B cell (primary cell): Measurements from ENCODE around the gene MYO10. TPM values are rescaled to one million over a fixed set of nuclear protein-coding genes. Genes with fewer than 3 reads are reported as not detected.

Experiments
- ATAC-seq: fragments of 200-7000 bp; cut with Tn5 transposase; one replicate; pipeline ENCODE4 v1.10.0; 2021; ENCODE audit warnings: low read depth, mild to moderate bottlenecking, moderate number of reproducible peaks, moderate library complexity
- CTCF ChIA-PET: fragments of 350-600 bp; sonication (Branson Sonifier 250); formaldehyde crosslinking; loops from one replicate; lab custom pipeline; 2021; ENCODE audit warnings: antibody characterized with exemption, inconsistent platforms; lab: Charles Lee
- POLR2A ChIA-PET: fragments of 350-600 bp; sonication (Branson Sonifier 250); formaldehyde crosslinking; loops from one replicate; lab custom pipeline; 2021; ENCODE audit warnings: antibody characterized with exemption; lab: Charles Lee
- DNase-seq: peaks from one replicate; pipeline ENCODE4 v3.0.0; 2013
- H2AFZ ChIP-seq: 2 replicates; pipeline ENCODE4 v1.6.1; 2012; ENCODE audit warnings: mild to moderate bottlenecking, low read depth, low read length; ENCODE audit not compliant: insufficient read depth, poor library complexity, severe bottlenecking
- H3K27ac ChIP-seq, 2 donors: 1 replicate in 1 of 2; 2 replicates in 1 of 2; pipeline ENCODE4 v1.5.1; 2012 to 2013; ENCODE audit warnings: low read length in 2 of 2, mild to moderate bottlenecking in 2 of 2, moderate library complexity in 1 of 2
- H3K27me3 ChIP-seq, 4 experiments: fragments of 200-600 bp in 1 of 4; sonication (generic) in 1 of 4; replicated peaks in 1 of 4; 1 replicate in 2 of 4; 2 replicates in 2 of 4; pipeline versions ENCODE4 v1.6.1 to v1.7.0; 2013 to 2016; ENCODE audit warnings: low read length in 3 of 4, mild to moderate bottlenecking in 2 of 4, mixed read lengths in 1 of 4, moderate library complexity in 1 of 4; ENCODE audit not compliant: insufficient read depth in 4 of 4, control insufficient read depth in 3 of 4; ENCODE audit errors: control extremely low read depth in 1 of 4
- H3K36me3 ChIP-seq, 2 experiments: replicated peaks in 1 of 2; 1 replicate in 1 of 2; 2 replicates in 1 of 2; pipeline versions ENCODE4 v1.6.1 to v1.7.1; 2013; ENCODE audit warnings: low read length in 1 of 2; ENCODE audit not compliant: insufficient read depth in 2 of 2, control insufficient read depth in 1 of 2; ENCODE audit errors: control extremely low read depth in 1 of 2, extremely low read depth in 1 of 2
- H3K4me1 ChIP-seq, 2 donors: fragments of 200-600 bp in 1 of 2; sonication (generic) in 1 of 2; 1 replicate in 1 of 2; 2 replicates in 1 of 2; pipeline versions ENCODE4 v1.5.1 to v1.6.1; 2013 to 2017; ENCODE audit warnings: low read length in 2 of 2; ENCODE audit not compliant: control insufficient read depth in 2 of 2, insufficient read depth in 2 of 2
- H3K4me2 ChIP-seq: replicated peaks from 2 replicates; pipeline ENCODE3; 2012; ENCODE audit warnings: mild to moderate bottlenecking, low read depth, low read length; ENCODE audit not compliant: poor library complexity, severe bottlenecking
- H3K4me3 ChIP-seq, 5 experiments: fragments of 200-600 bp in 1 of 5; sonication (generic) in 1 of 5; 1 replicate in 3 of 5; 2 replicates in 2 of 5; pipeline versions ENCODE4 v1.5.1 to v1.7.0; 2011 to 2016; ENCODE audit warnings: low read length in 4 of 5, mild to moderate bottlenecking in 4 of 5, low read depth in 2 of 5, control low read depth in 1 of 5, moderate library complexity in 1 of 5; ENCODE audit not compliant: insufficient read depth in 1 of 5; ENCODE audit errors: control extremely low read depth in 1 of 5, extremely low read depth in 1 of 5
- H3K79me2 ChIP-seq: fragments of 200-600 bp; sonication (generic); one replicate; pipeline ENCODE4 v1.6.0; 2016; ENCODE audit warnings: low read length; ENCODE audit not compliant: control insufficient read depth, insufficient read depth
- H3K9ac ChIP-seq: fragments of 200-600 bp; sonication (generic); 2 replicates; pipeline ENCODE4 v1.6.1; 2017; ENCODE audit warnings: mild to moderate bottlenecking, low read length, moderate library complexity
- H3K9me3 ChIP-seq, 3 donors: one replicate each; pipeline versions ENCODE4 v1.6.1 to v1.7.1; 2013; ENCODE audit warnings: low read length in 2 of 3; ENCODE audit not compliant: control insufficient read depth in 2 of 3, insufficient read depth in 1 of 3; ENCODE audit errors: control extremely low read depth in 1 of 3
- H4K20me1 ChIP-seq: 2 replicates; pipeline ENCODE4 v1.6.0; 2012; ENCODE audit warnings: mild to moderate bottlenecking, low read length; ENCODE audit not compliant: insufficient read depth, control insufficient read depth, poor library complexity, severe bottlenecking
- H3K27ac Mint-ChIP-seq: one replicate; pipeline ENCODE4 v1.8.0; 2021; ENCODE audit warnings: mixed read lengths
- H3K27me3 Mint-ChIP-seq: one replicate; pipeline ENCODE4 v1.8.0; 2021; ENCODE audit warnings: mixed read lengths
- H3K4me1 Mint-ChIP-seq: one replicate; pipeline ENCODE4 v1.8.0; 2021; ENCODE audit warnings: mixed read lengths
- H3K4me3 Mint-ChIP-seq: one replicate; pipeline ENCODE4 v1.8.0; 2021; ENCODE audit warnings: mixed read lengths
- H3K9me3 Mint-ChIP-seq: one replicate; pipeline ENCODE4 v1.8.0; 2022; ENCODE audit warnings: mixed read lengths; ENCODE audit not compliant: insufficient read depth
- EZH2 ChIP-seq: IDR thresholded peaks from 2 replicates; pipeline ENCODE4 v1.6.1; 2012; ENCODE audit warnings: borderline replicate concordance, low read depth, mild to moderate bottlenecking, moderate library complexity, low read length; ENCODE audit not compliant: insufficient read depth, poor library complexity, severe bottlenecking
- WGBS: methylation state at CpG from one replicate; pipeline ENCODE4 v1.1.5; 2013; ENCODE audit warnings: missing lambda C conversion rate; ENCODE audit not compliant: insufficient coverage; 5-methylcytosine and 5-hydroxymethylcytosine counted together
- intact Hi-C: fragments of 100-400 bp; cut with micrococcal nuclease; formaldehyde crosslinking; loops from one replicate; pipeline ENCODE4 v1.10.0; 2022
- polyA plus RNA-seq: library from polyadenylated mRNA; depleted of rRNA; stranded (reverse); fragments of >200 nt; gene quantifications from 2 replicates; pipeline ENCODE4 v1.2.3, GENCODE V29; 2012
- total RNA-seq, 2 donors: library from RNA; stranded (reverse); fragments of 120-200 nt in 1 of 2; gene quantifications; 1 replicate in 1 of 2; 2 replicates in 1 of 2; pipeline versions ENCODE4 v1.2.3 to v1.2.4, GENCODE V29; 2013 to 2022
- TF ChIP-seq, protein P1 (sequence below): fragments of 200-600 bp; IDR thresholded peaks from one replicate; pipeline ENCODE4 v1.8.0; 2022; ENCODE audit warnings: antibody characterized with exemption, mild to moderate bottlenecking

The MYO10 gene
- total and polyA plus RNA-seq, 2 donors (not counting 1 experiment from before 2014, with no cell fraction given): 0.10 TPM; not detected in 1

DNA sequence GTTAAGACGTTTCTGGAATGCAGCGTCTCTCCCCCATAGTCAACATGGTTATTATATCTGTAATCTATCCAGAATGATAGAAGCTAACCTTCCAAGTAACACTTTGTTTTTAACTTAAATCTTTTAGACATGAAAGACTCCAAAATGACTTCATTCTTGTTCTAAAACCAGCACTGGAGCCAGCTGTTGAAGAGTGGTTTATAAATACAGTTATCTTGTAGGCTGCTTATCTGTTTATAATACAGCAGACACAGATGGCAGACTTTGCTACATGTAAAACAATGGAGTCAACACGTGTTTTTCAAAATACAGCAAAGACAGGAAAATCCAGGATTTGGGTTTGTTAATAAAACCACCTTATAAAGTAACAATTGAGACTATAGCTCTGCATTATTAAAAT is 270.5 kb downstream of the MYO10 start:
- Histone ChIP-seq H3K9me3 (no peaks in the 10 kb centered on the region), H3K4me2 (no peak overlapping the region), H3K27me3 (no peaks in the 10 kb centered on the region), H3K36me3 (no peaks in the 10 kb centered on the region), H3K4me3 (no peak overlapping the region), H3K27ac (no peak overlapping the region), H3K4me1 (no peaks in the 10 kb centered on the region), H2AFZ (no peak overlapping the region), H4K20me1 (no peaks in the 10 kb centered on the region), H3K9ac (no peak overlapping the region), H3K79me2 (no peaks in the 10 kb centered on the region)
- ATAC-seq (no peak), DNase-seq (no peak)
- Mint-ChIP-seq H3K4me1 (no peaks in the 10 kb centered on the region), H3K27ac (no peak overlapping the region), H3K9me3 (no peaks in the 10 kb centered on the region), H3K4me3 (no peak overlapping the region), H3K27me3 (no peaks in the 10 kb centered on the region)
- ChIA-PET CTCF (interaction anchor here (1.1 to 2.8 kb wide), 5 partner anchors 113 to 210 kb away, joined by 3 to 27 read pairs (median 6); no protein-coding TSS in a partner anchor), POLR2A (no interaction called here)
- WGBS: no CpG with 5 or more reads among the region's 3 CpGs
- TF ChIP-seq, protein P1, sequence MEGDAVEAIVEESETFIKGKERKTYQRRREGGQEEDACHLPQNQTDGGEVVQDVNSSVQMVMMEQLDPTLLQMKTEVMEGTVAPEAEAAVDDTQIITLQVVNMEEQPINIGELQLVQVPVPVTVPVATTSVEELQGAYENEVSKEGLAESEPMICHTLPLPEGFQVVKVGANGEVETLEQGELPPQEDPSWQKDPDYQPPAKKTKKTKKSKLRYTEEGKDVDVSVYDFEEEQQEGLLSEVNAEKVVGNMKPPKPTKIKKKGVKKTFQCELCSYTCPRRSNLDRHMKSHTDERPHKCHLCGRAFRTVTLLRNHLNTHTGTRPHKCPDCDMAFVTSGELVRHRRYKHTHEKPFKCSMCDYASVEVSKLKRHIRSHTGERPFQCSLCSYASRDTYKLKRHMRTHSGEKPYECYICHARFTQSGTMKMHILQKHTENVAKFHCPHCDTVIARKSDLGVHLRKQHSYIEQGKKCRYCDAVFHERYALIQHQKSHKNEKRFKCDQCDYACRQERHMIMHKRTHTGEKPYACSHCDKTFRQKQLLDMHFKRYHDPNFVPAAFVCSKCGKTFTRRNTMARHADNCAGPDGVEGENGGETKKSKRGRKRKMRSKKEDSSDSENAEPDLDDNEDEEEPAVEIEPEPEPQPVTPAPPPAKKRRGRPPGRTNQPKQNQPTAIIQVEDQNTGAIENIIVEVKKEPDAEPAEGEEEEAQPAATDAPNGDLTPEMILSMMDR: no peak
- no peak for TF ChIP-seq EZH2
- intact Hi-C loops: no loop called here

DNA sequence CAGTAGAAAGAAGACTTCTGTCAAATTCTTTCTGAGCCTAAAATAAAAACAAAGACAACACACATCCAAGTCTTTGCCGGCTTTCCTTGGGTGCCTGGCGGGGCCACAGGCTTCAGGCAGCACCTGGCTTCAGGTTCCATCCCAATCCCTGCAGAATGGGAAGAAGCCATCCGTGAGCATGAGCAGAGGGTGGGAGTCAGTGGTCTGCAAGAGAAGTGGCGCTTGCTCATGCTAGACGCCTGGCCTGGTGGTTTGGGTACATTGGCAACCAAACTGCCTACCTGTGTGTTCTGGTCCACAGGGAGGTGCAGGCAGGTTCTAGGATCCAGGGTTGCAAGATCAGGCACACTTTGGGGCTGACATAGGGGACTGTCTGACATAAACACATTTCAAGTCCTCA is 271.7 kb downstream of the MYO10 start:
- H3K9me3 ChIP-seq: no peaks in the 10 kb centered on the region
- Mint-ChIP-seq H3K4me1 (no peaks in the 10 kb centered on the region), H3K27me3 (no peaks in the 10 kb centered on the region), H3K27ac (no peak overlapping the region), H3K4me3 (no peak overlapping the region), H3K9me3 (no peaks in the 10 kb centered on the region)
- H3K4me2 ChIP-seq: no peak overlapping the region
- H3K27ac ChIP-seq: no peak overlapping the region
- ChIA-PET POLR2A (no interaction called here), CTCF (no interaction called here)
- no peak overlapping the region for H3K4me3 ChIP-seq
- ATAC-seq (no peak), DNase-seq (no peak)
- no peak overlapping the region for H3K9ac ChIP-seq
- no peaks in the 10 kb centered on the region for H3K79me2 ChIP-seq
- no peak for TF ChIP-seq EZH2
- H3K4me1 ChIP-seq: no peaks in the 10 kb centered on the region
- no peaks in the 10 kb centered on the region for H4K20me1 ChIP-seq
- H3K36me3 ChIP-seq: no peaks in the 10 kb centered on the region
- 91% methylated on average over 4 of the region's 5 CpGs for WGBS
- intact Hi-C loops: no loop called here
- no peak overlapping the region for H2AFZ ChIP-seq
- no peaks in the 10 kb centered on the region for H3K27me3 ChIP-seq
